Measurements from ENCODE around the gene WNT11. TPM values are rescaled to one million over a fixed set of nuclear protein-coding genes. Genes with fewer than 3 reads are reported as not detected.

WNT11 gene
- total RNA-seq, result not detected

GRCh38 chr11:76206327-76207081 is at the start of gene WNT11:
TSS of gene WNT11 (minus strand) at chr11:76206502. CDS start at chr11:76206407, 95 bp downstream.
- Mint-ChIP-seq H3K27me3 (peaks cover 61% of the 10 kb centered on the region), H3K4me3 (peak within 1 kb of the TSS; percentile 66), H3K9me3 (no peaks in the 10 kb centered on the region), H3K4me1 (peaks cover 21% of the 10 kb centered on the region), H3K27ac (no peak within 1 kb of the TSS), H3K36me3 (ENCODE audit: low read depth) (no peaks in the 10 kb centered on the region)
- DNase-seq, result no peak
- POLR2A ChIA-PET, result no interaction called here
- CTCF ChIA-PET, result interaction anchor here (0.5 to 8.0 kb wide), 24 partner anchors 11 to 1692 kb away, joined by 3 to 100 read pairs (median 6); no protein-coding TSS in a partner anchor

GRCh38 chr11:76253416-76253815 is 47.1 kb upstream of the WNT11 start:
- Mint-ChIP-seq H3K9me3 (peaks cover 8% of the 10 kb centered on the region), H3K27ac (no peak overlapping the region), H3K36me3 (ENCODE audit: low read depth) (no peaks in the 10 kb centered on the region), H3K4me1 (no peaks in the 10 kb centered on the region), H3K4me3 (no peak overlapping the region), H3K27me3 (peaks cover 7% of the 10 kb centered on the region)
- DNase-seq, result no peak
- CTCF ChIA-PET, result interaction anchor here (0.8 to 4.2 kb wide), 2 partner anchors 16 to 45 kb away, joined by 3 to 22 read pairs; no protein-coding TSS in a partner anchor
- POLR2A ChIA-PET, result no interaction called here

GRCh38 chr11:76252631-76253070 is 46.3 kb upstream of the WNT11 start:
- DNase-seq, result no peak
- Mint-ChIP-seq H3K9me3 (peaks cover 8% of the 10 kb centered on the region), H3K27ac (no peak overlapping the region), H3K4me3 (no peak overlapping the region), H3K4me1 (no peaks in the 10 kb centered on the region), H3K36me3 (ENCODE audit: low read depth) (no peaks in the 10 kb centered on the region), H3K27me3 (peaks cover 7% of the 10 kb centered on the region)
- POLR2A ChIA-PET, result no interaction called here
- CTCF ChIA-PET, result interaction anchor here (4.2 kb wide), 1 partner anchor 44 kb away, joined by 22 read pairs; no protein-coding TSS in a partner anchor

- Mint-ChIP-seq H3K9me3 (peaks cover 8% of the 10 kb centered on the region), H3K4me3 (no peak overlapping the region), H3K4me1 (no peaks in the 10 kb centered on the region), H3K27me3 (peaks cover 7% of the 10 kb centered on the region), H3K36me3 (ENCODE audit: low read depth) (no peaks in the 10 kb centered on the region), H3K27ac (no peak overlapping the region)
- ChIA-PET CTCF (interaction anchor here (4.2 kb wide), 1 partner anchor 43 kb away, joined by 22 read pairs; no protein-coding TSS in a partner anchor), POLR2A (no interaction called here)
- no peak for DNase-seq
Measured at GRCh38 chr11:76251576-76251975, 45.3 kb upstream of the WNT11 start.

- ChIA-PET POLR2A (no interaction called here), CTCF (interaction anchor here (0.6 to 2.3 kb wide), 2 partner anchors 43 kb away, joined by 3 to 8 read pairs; no protein-coding TSS in a partner anchor)
- H3K9me3 Mint-ChIP-seq, result peaks cover 8% of the 10 kb centered on the region
- no peak for DNase-seq
- no peaks in the 10 kb centered on the region for H3K4me1 Mint-ChIP-seq
- peaks cover 7% of the 10 kb centered on the region for H3K27me3 Mint-ChIP-seq
- no peak overlapping the region for H3K27ac Mint-ChIP-seq
- no peaks in the 10 kb centered on the region for H3K36me3 Mint-ChIP-seq (ENCODE audit: low read depth)
- no peak overlapping the region for H3K4me3 Mint-ChIP-seq
Measured at GRCh38 chr11:76251226-76251575, 44.9 kb upstream of the WNT11 start.

- ChIA-PET CTCF (interaction anchor here (0.6 to 2.3 kb wide), 2 partner anchors 43 to 44 kb away, joined by 3 to 8 read pairs; no protein-coding TSS in a partner anchor), POLR2A (no interaction called here)
- H3K36me3 Mint-ChIP-seq (ENCODE audit: low read depth), result no peaks in the 10 kb centered on the region
- peaks cover 7% of the 10 kb centered on the region for H3K27me3 Mint-ChIP-seq
- no peaks in the 10 kb centered on the region for H3K4me1 Mint-ChIP-seq
- no peak overlapping the region for H3K27ac Mint-ChIP-seq
- no peak overlapping the region for H3K4me3 Mint-ChIP-seq
- DNase-seq, result no peak
- peaks cover 8% of the 10 kb centered on the region for H3K9me3 Mint-ChIP-seq
Measured at GRCh38 chr11:76250520-76251225, 44.4 kb upstream of the WNT11 start.

- H3K9me3 Mint-ChIP-seq, result peaks cover 8% of the 10 kb centered on the region
- no peak overlapping the region for H3K27ac Mint-ChIP-seq
- H3K27me3 Mint-ChIP-seq, result peaks cover 10% of the 10 kb centered on the region
- no peaks in the 10 kb centered on the region for H3K36me3 Mint-ChIP-seq (ENCODE audit: low read depth)
- H3K4me1 Mint-ChIP-seq, result no peaks in the 10 kb centered on the region
- CTCF ChIA-PET, result interaction anchor here (0.9 to 2.3 kb wide), 2 partner anchors 23 to 41 kb away, joined by 3 to 8 read pairs; no protein-coding TSS in a partner anchor
- no peak overlapping the region for H3K4me3 Mint-ChIP-seq
- no peak for DNase-seq
- POLR2A ChIA-PET, result no interaction called here
Measured at GRCh38 chr11:76249195-76249741, 43.0 kb upstream of the WNT11 start.

- no peak for DNase-seq
- Mint-ChIP-seq H3K27ac (no peak overlapping the region), H3K4me3 (no peak overlapping the region), H3K9me3 (peaks cover 8% of the 10 kb centered on the region), H3K36me3 (ENCODE audit: low read depth) (no peaks in the 10 kb centered on the region), H3K4me1 (no peaks in the 10 kb centered on the region), H3K27me3 (peaks cover 10% of the 10 kb centered on the region)
- ChIA-PET CTCF (interaction anchor here (0.7 to 1.0 kb wide), 4 partner anchors 22 to 108 kb away, joined by 3 to 4 read pairs (median 3); no protein-coding TSS in a partner anchor), POLR2A (no interaction called here)
Measured at GRCh38 chr11:76248210-76248609, 41.9 kb upstream of the WNT11 start.

GRCh38 chr11:76247091-76247490 is 40.8 kb upstream of the WNT11 start:
- Mint-ChIP-seq H3K4me1 (no peaks in the 10 kb centered on the region), H3K27ac (no peak overlapping the region), H3K27me3 (peaks cover 8% of the 10 kb centered on the region), H3K4me3 (no peak overlapping the region), H3K36me3 (ENCODE audit: low read depth) (no peaks in the 10 kb centered on the region), H3K9me3 (peaks cover 5% of the 10 kb centered on the region)
- CTCF ChIA-PET, result no interaction called here
- POLR2A ChIA-PET, result no interaction called here
- DNase-seq, result no peak

GRCh38 chr11:76246271-76246933 is 40.1 kb upstream of the WNT11 start:
- ChIA-PET CTCF (interaction anchor here (3.1 kb wide), 1 partner anchor 38 kb away, joined by 11 read pairs; no protein-coding TSS in a partner anchor), POLR2A (no interaction called here)
- H3K27me3 Mint-ChIP-seq, result peaks cover 3% of the 10 kb centered on the region

GRCh38 chr11:76245720-76246119 is 39.4 kb upstream of the WNT11 start:
- ChIA-PET CTCF (interaction anchor here (3.1 kb wide), 1 partner anchor 37 kb away, joined by 11 read pairs; no protein-coding TSS in a partner anchor), POLR2A (no interaction called here)
- no peak overlapping the region for H3K4me3 Mint-ChIP-seq
- H3K27me3 Mint-ChIP-seq, result peaks cover 3% of the 10 kb centered on the region
- H3K4me1 Mint-ChIP-seq, result no peaks in the 10 kb centered on the region
- H3K9me3 Mint-ChIP-seq, result no peaks in the 10 kb centered on the region
- no peak for DNase-seq
- no peaks in the 10 kb centered on the region for H3K36me3 Mint-ChIP-seq (ENCODE audit: low read depth)
- no peak overlapping the region for H3K27ac Mint-ChIP-seq

More at GRCh38 chr11:76246271-76246933, 40.1 kb upstream of the WNT11 start:
- H3K27ac Mint-ChIP-seq, result no peak overlapping the region
- DNase-seq, result no peak
- no peaks in the 10 kb centered on the region for H3K36me3 Mint-ChIP-seq (ENCODE audit: low read depth)
- no peaks in the 10 kb centered on the region for H3K4me1 Mint-ChIP-seq
- no peak overlapping the region for H3K4me3 Mint-ChIP-seq
- peaks cover under 1% of the 10 kb centered on the region for H3K9me3 Mint-ChIP-seq

GRCh38 chr11:76244316-76244851 is 38.1 kb upstream of the WNT11 start:
- no peaks in the 10 kb centered on the region for H3K4me1 Mint-ChIP-seq
- no peak for DNase-seq
- POLR2A ChIA-PET, result no interaction called here
- no peak overlapping the region for H3K4me3 Mint-ChIP-seq
- H3K27ac Mint-ChIP-seq, result no peak overlapping the region
- H3K27me3 Mint-ChIP-seq, result peaks cover 6% of the 10 kb centered on the region
- CTCF ChIA-PET, result interaction anchor here (0.9 to 3.1 kb wide), 4 partner anchors 10 to 70 kb away, joined by 3 to 11 read pairs (median 4); no protein-coding TSS in a partner anchor
- H3K9me3 Mint-ChIP-seq, result no peaks in the 10 kb centered on the region
- H3K36me3 Mint-ChIP-seq (ENCODE audit: low read depth), result no peaks in the 10 kb centered on the region

All from activated CD4-positive, alpha-beta T cell treated with anti-CD3 and anti-CD28 coated beads, Interleukin-2, amount 10 ng/mL, durations not matched to agents 7 days and 5 days (primary cell).